Activated CD4-positive, CD25-positive, alpha-beta regulatory T cell (primary cell): ENCODE measurements around the gene GNAQ.

Experiments used
- DNase-seq, 4 experiments: peaks; one replicate each; lab custom pipeline; 2025; lab: John Stamatoyannopoulos, UW

Gene GNAQ

DNA sequence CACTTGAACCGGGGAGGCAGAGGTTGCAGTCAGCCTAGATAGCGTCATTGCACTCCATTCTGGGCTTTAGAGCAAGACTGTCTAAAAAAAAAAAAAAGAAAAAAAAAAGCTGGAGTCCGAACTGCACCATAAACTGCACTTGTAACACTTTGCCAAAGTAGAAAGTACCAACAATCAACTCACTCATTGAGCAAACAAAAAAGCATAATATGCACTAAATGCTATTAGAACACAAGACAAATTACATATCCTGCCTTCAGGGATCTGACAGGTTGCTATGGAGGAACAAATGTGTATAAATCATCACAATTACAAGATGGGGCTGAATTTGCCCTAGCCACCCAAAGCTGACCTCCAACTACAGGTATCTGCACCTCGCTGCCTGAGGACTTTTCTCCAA is 27.9 kb downstream of the GNAQ start:
- no peak for DNase-seq

DNA sequence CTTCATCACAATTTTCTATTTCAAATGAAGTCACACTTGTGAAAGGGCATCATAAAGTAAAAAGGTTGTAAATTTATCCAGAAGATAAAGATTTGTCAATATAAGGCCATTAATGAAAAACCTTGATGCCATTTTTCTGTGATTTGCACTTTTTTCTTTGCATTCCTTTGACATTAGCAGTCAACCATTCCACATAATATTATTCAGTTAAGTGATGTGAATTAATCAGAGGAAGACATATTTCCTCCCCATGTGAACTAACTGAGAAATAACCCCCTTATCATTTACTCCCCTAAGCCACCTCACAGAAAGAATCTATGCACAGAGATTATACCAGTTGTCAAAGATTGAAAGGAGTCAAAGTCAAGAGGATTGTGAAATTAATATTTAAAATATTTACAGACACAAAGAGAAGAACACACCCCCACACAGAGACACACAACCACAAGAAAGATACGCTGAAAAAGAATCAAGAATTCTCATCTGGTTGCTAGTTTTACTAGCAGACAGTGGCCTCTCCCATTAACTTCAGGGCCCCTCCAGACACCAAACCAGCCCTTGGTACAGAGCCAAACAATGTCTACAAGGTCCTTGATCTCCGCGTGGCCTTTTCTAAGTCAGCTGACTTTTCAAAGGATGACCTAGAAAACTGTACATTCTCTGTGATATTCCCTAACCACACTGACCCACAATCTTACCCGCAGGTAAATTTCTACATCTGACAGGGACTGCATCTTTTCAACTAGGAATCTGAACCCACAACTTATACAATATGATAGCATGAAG is 29.5 kb downstream of the GNAQ start:
- no peak for DNase-seq

DNA sequence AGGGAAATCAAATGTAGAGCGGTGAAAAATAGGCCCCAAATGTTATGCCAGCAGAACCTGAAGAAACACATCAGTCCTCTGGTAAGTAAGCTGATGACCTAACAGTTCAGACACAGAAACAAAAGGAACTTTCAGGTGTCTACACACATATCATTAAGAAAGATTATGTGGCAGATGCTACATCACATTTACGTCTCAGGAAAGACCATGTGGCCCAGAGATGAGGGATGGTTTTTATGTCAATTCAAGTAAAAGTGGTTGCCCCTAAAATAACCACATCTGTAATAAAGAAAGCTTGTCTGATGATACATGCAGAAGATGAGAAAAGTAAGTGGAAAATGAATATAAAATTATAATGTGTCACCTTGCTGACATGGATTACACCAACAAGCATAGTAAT is 31.4 kb downstream of the GNAQ start:
- DNase-seq: no peak

DNA sequence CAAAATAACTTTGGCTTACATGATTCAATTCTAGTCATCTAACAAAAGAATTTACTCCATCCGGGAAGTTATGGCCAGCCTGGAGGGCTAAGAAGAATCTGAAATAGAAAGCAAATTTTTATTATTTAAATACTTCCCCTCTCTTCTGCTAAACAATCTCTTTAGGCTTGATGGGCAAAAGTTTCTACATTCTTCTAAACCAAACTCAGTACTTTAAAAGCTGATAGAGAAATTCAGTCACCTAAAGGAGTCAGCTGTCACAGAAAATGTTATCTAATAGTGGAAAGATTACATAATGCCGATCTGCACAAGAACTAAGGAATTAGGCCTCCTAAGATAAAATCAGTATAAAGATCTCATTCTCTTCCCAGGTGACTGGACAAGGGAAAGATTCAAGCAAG is 32.4 kb downstream of the GNAQ start:
- no peak for DNase-seq

DNA sequence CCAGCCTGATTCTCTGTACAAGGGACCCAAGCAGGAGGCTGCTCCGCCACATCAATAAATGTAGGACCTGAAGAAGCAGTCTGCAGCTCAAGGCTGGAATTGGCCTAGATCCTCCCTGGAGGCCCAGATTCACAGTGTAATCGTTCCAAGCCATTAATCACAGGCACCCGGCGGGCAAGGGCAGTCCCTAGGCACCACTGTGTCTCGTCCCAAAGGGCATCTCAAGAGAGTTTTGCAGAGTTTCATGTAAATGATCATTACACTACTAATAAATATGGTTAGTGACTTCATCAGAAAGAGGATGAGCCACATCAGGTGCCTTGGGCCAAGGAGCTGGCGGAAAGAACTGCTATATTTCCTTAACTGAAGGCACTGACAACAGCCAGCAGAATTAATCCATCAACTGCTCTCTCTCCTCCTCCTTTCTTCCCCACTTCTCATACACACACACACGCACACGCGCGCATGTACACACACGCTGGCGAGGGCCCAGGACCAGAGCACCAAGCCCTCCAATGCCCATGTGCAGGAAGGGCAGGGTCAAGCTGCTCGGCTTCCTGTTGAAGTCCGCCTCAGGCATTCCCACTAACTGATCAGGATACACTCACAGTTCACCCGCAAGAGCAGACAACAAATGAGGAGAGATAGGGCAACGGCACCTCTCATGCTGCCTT is 33.9 kb downstream of the GNAQ start:
- no peak for DNase-seq

DNA sequence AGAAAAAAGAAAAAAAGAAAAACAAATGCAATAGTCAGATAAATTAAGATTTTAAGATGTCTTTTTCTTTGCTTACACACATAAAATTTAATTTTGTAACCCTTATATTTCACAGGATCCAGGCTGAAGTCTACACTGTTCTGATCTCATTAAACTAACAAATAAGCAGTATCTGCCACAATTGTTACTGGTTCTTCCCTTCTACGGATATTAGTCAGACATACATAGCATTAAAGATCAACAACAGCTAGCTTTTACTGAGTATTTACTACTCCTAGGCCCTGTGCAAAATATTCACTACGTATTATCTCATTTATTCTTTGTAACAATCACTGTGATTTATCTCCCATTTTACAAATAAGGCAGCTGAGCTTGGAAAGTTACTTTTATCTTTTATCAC is 34.9 kb downstream of the GNAQ start:
- DNase-seq: no peak

DNA sequence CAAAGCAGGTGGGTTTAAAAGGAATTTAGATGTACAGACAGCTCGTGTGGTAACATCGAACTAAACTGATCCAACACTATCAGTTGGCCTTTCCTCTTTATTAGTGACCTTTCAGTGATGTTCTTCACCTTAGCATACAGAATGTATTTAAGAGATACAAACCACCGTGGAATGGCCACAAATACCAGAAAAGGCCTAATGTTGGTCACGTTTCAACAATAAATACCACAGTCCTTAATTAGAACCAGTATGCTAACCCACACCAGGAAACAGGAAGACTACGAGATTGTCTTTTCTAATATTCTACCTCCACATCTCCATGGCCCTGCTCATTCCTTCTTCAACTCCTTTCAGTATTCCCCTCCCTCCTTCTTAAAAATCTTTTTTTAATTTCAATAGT is 40.4 kb downstream of the GNAQ start:
- no peak for DNase-seq

DNA sequence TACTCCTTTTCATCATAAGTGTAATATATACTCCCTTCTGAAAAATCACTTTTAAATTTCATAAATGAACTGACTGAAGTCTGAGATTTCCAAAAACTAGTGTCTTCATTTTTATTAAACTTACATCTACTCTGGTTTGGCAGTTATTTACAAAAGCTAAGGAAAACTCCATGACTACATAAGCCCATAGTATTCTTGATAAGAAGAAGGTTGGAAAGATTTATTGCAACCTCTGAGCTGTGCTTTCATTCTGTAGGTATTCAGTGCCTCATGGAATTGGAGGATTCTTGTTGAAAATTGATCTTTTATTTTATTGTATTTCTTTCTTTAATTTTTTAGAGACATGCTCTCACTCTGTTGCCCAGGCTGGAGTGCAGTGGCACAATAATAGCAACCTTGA is 41.7 kb downstream of the GNAQ start:
- DNase-seq: no peak

DNA sequence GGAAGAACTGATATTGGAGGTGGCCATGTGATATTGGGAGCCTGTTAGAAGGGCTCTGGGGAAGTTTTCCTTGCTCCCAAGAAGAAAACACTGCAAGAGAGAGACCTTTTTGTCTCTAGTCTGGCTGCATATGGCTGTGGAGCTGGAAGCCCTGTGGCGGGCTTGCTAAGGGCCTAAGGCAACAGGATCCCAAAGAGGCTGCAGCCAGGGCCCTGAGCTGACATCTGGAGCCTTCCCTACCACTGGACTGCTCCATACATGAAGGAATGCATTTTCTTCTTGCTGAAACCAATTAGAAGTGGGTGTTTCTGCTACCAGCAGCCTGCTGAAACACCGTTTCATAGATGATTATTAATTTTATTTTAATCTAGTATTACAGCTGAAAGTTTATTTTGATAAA is 42.2 kb downstream of the GNAQ start:
- no peak for DNase-seq

DNA sequence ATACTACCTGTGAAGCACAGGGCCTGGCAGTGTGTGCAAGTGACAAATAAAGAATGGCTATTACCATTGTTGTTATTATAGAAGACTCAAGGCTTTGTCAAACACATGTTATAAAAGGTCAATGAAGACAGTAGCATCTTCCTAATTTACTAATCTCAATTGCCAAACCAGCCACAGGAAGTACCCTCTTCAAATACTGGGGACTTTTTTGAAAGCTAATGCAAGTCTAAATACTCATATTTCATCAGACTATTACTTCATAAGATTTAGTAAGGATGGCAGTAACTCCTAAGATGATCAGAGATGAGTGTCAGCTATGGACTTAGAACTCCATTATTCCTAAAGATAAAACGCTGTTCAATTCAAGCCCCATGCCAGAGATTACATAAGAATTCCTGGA is 43.0 kb downstream of the GNAQ start:
- no peak for DNase-seq

DNA sequence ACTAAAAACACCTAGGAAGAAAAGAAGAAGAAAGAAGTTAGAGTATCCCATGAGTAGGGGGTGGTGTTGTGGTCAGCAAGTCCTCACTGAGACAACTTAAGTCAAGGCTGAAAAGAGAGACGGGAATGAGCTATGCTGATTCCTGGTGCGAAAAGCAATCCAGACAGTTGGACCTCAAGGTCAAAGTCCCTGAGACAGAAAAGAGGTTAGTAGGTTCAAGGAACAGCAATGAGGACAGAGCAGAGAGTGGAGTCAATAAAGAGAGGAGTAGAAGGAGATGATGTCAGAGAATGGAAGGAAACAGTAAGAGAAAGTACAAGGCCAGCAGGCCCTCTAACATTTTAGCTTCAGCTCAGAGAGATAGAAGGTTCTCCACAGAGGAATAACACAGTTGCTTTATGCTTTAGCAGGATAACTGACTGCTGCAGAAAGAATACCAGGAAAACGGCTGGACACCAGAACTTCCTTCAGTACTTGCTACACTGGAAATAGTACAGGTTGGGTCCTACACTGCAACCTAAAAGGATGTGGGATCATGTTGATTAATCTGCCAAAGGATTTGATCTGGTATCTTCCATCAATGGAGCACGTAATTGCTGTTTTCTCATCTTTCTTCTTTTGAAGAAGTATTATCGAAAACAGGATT is 43.6 kb downstream of the GNAQ start:
- DNase-seq: no peak

DNA sequence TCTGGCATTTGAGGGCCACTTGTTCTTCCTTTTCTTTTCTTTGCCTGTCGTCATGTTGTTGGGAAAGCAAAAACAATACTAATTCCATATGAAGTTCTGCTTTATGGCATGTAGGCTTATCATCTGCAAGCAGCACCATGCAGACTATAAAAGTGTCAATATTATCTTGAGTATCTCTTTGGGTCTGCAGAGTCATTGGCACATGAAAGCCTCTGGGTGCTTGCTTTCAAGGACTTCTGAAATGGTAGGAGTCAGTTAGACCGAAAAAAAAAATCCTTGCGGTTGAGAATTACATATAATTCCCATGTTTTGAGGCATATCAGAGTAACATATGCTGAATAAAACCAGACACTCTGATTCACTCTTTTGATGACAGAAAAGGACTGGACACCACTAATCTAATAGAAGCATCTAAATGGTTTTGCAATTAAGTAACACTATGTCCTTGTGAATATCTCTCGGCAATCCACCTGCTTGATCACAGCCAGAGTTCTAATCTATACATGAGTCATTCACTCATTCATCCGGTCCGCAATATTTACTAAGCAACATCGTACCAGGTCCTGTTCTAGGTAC is 44.4 kb downstream of the GNAQ start:
- DNase-seq: no peak

DNA sequence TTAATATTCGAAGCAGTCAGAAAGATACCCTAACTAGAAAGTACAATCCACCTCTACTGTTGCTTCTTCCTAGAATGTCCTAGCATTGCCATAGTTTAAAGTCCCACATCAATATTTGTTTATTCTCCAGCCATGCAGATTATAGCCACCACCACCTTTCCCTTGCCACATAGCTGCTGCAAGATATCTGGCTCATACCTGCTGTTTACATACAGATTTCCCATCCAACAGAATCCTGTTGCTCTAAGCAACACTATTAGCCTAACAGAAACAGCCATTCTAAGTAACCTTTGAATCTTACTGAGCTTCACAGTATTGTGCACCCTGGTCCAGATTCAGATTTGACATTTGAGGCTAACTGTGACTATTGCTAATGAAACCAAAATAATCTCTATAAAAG is 45.6 kb downstream of the GNAQ start:
- no peak for DNase-seq

DNA sequence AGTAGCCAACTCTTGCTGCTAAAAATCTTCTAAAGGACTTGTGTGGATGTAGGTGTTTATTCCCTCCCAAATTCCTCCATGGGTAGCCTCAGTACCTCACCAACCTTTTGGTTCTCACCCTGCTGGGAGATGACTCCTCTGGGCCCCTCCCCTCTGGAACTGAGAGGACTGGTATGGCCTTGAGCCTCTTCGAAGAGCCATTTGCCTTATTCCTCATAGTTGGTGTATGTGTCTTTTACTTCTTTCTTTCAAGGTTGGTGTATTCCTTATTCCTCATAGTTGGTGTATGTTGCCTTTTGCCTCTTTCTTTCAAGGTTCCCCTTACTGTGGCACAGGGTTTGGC is 48.3 kb downstream of the GNAQ start:
- no peak for DNase-seq

DNA sequence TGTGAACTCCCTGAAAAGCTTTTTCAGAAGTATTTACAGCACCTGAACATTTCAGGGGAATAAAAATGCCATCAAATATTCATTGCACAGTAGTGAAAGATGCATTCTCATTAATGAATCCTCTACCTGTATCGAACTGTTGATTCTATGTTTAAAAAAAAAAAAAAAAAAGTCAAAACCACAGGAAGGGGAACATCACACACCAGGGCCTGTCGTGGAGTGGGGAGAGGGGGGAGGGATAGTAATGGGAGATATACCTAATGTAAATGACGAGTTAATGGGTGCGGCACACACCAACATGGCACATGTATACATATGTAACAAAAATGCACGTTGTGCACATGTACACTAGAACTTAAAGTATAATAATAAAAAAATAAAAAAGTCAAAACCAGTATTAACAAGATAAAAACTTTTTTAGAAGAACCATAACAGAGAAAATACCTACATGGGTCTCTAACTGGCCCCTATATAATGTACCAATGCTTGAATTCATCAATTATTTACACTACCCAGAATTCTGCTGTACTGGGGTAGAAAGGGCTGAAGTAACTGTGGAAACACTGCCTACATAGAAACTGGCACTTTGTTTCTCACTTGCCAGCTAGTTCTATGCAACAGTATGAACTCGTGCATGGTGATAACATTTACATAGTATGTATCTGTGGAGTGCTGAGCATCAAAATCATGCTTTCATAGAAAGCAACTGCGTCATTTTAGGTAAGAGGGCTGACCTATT is 48.9 kb downstream of the GNAQ start:
- no peak for DNase-seq

DNA sequence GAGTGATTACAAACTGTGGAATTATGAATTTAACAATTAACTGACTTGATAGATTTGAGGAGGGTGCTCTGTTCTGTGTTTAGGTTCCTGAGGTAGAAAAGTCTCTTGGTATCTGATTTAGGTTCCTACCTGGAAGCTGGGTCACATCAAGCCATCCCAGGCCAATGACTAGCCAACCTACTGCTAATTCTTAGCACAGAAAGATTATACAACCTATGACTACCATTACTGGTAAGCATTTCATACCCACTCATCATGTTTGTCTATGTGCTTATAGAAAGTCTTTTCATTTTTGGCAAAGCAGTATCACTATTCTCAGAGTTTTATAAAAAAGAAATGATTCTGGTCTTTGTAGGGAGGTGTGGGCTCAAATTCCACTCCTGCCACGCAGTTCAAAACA is 49.7 kb downstream of the GNAQ start:
- no peak for DNase-seq

DNA sequence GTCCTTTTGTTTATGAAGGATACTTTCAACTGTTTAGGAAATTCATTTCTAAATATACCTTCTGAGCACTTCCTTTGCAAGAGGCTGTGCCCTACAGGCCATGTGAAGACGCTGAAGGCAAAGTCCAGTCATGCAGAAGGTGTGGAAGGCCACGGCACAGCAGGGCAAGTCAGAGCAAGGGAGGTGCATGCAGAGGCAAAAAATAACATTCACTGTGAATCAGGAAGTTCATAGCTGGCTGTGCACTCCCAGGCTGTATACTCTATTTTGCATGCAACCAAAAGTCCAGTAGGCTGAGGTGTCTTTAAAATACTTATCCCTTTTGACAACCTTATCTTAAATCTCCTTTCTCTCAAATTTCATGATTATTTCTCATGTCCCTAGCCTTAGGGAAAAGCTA is 50.3 kb downstream of the GNAQ start:
- DNase-seq: no peak

DNA sequence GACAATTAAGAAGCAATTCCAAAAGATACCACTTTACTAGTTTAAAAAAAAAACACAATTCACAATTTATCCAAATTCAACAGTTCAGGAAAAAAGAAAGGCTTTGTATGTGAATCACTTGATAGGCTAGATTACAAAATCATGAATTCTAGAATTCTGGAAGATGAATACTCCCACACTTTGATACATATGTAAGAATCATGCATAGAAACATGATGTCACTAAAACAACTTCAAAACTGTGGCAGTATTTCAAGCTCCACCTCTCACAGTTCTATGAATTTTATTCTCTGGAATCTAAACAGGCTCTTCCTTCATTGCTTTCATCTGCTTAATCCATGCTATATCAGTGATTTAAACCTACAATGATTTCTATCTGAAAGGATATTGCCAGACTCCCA is 51.0 kb downstream of the GNAQ start:
- DNase-seq: no peak

DNA sequence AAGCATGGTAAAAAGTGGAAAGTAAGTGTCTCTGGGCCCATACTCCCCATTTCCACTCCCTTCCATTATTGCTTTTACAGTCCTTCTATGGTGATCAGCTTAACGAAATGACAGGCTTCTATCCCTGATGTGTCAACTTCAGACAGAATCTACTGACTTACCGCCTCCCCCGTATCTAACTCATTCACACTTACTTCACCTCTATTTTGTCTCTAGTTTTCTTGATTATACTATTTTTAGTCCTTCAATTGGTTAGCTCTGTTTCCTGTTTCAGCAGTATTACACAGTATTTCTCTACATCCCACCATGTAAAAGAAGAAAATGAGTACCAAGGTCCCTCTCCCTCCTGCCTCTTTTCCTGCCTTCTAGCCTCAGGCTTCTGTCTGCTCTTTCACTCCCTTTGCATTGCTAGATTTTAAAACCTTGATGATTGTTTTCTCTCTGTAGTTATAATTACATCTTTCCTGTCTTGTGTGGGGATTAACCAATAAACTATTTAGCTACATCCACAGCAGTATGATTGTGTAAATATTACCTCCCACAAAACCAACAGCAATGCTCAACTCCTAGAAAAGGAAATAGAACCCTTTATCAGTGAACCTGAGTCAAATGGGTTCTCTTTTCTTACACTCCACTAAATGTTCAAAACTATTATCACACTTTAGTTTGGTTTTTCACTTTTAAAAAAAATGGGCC is 53.4 kb downstream of the GNAQ start:
- no peak for DNase-seq

DNA sequence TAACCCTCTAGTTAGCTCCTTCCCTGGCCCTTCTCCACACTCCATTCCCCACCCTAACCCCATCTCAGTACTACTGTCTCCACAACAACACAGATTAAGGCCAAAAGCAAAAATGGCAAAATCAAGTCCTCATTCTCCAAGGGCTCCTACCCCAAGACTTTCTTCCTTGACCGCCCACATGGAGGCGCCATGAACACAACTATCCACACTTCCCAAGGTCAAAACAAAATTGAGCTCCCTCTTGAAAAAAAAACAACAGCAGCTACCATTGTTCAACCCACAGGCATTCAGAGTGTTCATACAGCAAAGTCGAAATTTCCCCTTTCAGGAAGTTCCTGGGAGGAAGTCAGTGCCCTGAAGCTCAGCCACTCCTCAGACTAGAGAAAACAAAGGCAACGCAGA is 54.4 kb downstream of the GNAQ start:
- peak in 1 of 4 experiments; percentile 2 for DNase-seq

DNA sequence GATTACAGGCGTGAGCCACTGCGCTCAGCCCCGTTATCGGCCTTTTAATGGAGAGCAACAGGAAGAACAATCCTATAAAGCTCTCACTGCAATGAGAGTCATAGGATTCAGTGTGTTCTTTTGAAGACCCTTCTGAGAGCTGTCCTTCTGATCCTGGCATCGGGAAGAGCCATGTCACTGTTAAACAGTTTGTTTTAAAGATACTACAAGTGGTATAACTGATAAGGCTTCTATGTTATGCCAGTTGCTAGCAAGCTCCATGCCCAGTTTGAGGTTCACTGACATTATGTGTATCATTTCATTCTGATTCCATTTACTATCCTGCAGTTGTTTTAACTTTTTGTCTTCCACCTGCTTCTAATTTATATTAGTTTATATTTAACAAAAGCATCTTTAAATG is 55.8 kb downstream of the GNAQ start:
- no peak for DNase-seq

DNA sequence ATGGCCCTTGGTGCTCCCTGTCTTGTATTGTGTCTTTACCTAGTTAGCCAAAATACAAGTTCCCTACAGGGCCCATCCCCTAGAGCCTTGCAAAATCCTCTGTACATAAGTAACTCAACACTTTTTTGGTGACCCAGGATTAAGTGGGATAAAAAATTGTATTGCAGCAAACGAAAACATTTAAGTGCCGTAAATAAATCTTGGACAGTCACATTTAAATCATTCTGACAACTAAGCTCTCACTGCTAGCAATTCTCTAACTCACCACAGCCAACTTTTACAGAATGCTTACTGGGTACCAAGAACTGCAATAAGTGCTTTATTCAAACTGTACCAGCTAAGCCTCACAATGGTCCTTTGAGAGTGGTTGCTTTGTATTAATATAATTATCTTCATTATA is 56.6 kb downstream of the GNAQ start:
- no peak for DNase-seq
